GM12864 (cell line): ENCODE results near the gene HAS3.

Experiments
- DNase-seq: peaks from one replicate; pipeline ENCODE4 v3.0.0-alpha.2; 2011; ENCODE audit warnings: low read depth
- H3K4me3 ChIP-seq: 2 replicates; pipeline ENCODE4 v1.5.1; 2011; ENCODE audit warnings: mild to moderate bottlenecking, low read depth, low read length, control low read depth
- TF ChIP-seq, protein P1 (sequence below): IDR thresholded peaks from 2 replicates; pipeline ENCODE4 v1.5.1; 2011; ENCODE audit warnings: low read depth, mild to moderate bottlenecking, moderate library complexity, low read length, control low read depth, inconsistent platforms; ENCODE audit errors: missing control alignments

HAS3 gene

GRCh38 chr16:69064764-69065313 is 40.6 kb upstream of the HAS3 start:
- no peak for DNase-seq
- H3K4me3 ChIP-seq: no peak overlapping the region
- TF ChIP-seq, protein P1, sequence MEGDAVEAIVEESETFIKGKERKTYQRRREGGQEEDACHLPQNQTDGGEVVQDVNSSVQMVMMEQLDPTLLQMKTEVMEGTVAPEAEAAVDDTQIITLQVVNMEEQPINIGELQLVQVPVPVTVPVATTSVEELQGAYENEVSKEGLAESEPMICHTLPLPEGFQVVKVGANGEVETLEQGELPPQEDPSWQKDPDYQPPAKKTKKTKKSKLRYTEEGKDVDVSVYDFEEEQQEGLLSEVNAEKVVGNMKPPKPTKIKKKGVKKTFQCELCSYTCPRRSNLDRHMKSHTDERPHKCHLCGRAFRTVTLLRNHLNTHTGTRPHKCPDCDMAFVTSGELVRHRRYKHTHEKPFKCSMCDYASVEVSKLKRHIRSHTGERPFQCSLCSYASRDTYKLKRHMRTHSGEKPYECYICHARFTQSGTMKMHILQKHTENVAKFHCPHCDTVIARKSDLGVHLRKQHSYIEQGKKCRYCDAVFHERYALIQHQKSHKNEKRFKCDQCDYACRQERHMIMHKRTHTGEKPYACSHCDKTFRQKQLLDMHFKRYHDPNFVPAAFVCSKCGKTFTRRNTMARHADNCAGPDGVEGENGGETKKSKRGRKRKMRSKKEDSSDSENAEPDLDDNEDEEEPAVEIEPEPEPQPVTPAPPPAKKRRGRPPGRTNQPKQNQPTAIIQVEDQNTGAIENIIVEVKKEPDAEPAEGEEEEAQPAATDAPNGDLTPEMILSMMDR: no peak

DNA sequence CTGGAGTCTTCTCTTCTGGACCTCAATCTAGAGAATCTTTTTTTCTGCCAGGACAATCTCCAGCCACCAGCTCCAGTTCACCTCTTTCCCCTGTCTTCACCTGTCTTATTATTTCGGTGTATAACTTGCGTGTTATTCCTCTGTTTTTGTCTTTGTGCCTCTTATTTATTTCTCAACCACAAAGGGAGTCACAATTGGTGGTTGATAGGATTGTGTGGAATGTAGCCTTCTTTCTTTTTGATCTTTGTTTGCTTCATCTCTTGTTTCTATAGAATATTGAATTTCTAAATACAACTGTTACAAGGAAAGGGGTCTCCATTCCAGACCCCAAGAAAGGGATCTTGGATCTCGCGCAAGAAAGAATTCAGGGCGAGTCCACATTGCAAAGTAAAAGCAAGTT is 35.9 kb upstream of the HAS3 start:
- no peak for DNase-seq
- no peak overlapping the region for H3K4me3 ChIP-seq
- TF ChIP-seq, protein P1: no peak

GRCh38 chr16:69071036-69071435 is 34.4 kb upstream of the HAS3 start:
- TF ChIP-seq, protein P1: no peak
- no peak overlapping the region for H3K4me3 ChIP-seq
- no peak for DNase-seq

GRCh38 chr16:69072640-69072974 is 32.8 kb upstream of the HAS3 start:
- TF ChIP-seq, protein P1: no peak
- no peak for DNase-seq
- no peak overlapping the region for H3K4me3 ChIP-seq

GRCh38 chr16:69073181-69073702 is 32.2 kb upstream of the HAS3 start:
- TF ChIP-seq, protein P1: no peak
- H3K4me3 ChIP-seq: no peak overlapping the region
- no peak for DNase-seq

DNA sequence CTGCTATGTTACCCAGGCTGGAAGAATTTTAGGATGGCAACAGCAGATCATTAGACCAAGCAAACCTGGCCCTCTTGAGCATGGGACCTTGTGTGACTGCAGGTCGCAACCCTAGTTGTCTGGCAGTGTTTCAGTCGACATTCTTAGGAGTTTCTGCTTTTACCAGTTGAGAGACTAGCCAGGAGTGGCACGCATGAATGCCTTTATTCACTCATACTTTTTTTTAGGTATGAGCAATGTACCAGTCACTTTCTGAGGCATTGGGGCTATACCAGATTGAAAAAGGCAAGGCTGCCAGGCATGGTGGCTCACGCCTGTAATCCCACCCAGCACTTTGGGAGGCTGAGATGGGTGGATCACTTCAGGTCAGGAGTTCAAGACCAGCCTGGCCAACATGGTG is 28.2 kb upstream of the HAS3 start:
- TF ChIP-seq, protein P1: no peak
- DNase-seq: no peak
- no peak overlapping the region for H3K4me3 ChIP-seq

DNA sequence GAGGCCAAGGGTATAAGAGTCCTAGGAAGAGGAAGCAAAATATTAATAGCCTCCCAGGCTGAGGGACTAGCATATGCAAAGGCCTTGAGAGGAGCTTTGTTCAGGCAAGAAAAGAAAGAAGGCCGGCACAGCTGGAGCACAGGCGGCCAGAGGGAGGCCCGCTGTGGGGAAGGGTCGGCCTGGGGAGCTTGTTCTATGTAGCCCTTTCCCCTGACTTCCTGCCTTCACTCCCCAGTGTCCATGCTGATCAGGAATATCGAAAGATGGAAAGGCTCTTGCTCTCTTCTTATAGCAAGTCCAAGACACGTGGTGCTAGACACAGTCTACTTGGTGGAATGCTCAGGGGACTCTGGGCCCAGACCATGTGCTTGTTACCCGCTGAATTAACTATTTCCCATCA is 27.4 kb upstream of the HAS3 start:
- TF ChIP-seq, protein P1: no peak
- no peak for DNase-seq
- no peak overlapping the region for H3K4me3 ChIP-seq
